Colonic mucosa (tissue), 4 donors: ENCODE results near the gene PCGF3. TPM values are rescaled to one million over a fixed set of nuclear protein-coding genes. Genes with fewer than 3 reads are reported as not detected.

ENCODE experiments used
- DNase-seq: peaks from one replicate; pipeline ENCODE4 v3.0.0-alpha.2; 2020
- H3K27ac ChIP-seq: fragments of 200-600 bp; one replicate; pipeline ENCODE4 v1.8.0; 2021
- H3K27me3 ChIP-seq: fragments of 200-600 bp; one replicate; pipeline ENCODE4 v1.8.0; 2021
- H3K36me3 ChIP-seq: fragments of 200-600 bp; one replicate; pipeline ENCODE4 v1.8.0; 2021
- H3K4me1 ChIP-seq: fragments of 200-600 bp; one replicate; pipeline ENCODE4 v1.8.0; 2021; ENCODE audit warnings: mild to moderate bottlenecking
- H3K4me3 ChIP-seq: fragments of 200-600 bp; one replicate; pipeline ENCODE4 v1.8.0; 2021
- H3K9ac ChIP-seq, 2 donors: one replicate each; pipeline ENCODE4 v1.7.0; 2013; ENCODE audit warnings: control low read depth in 2 of 2, low read depth in 2 of 2, low read length in 2 of 2
- H3K9me3 ChIP-seq: fragments of 200-600 bp; one replicate; pipeline ENCODE4 v1.8.0; 2021
- CTCF ChIP-seq: fragments of 200-600 bp; IDR thresholded peaks from one replicate; pipeline ENCODE4 v1.8.0; 2022; ENCODE audit warnings: antibody characterized with exemption, mild to moderate bottlenecking
- intact Hi-C: fragments of 100-400 bp; cut with DNase I; formaldehyde crosslinking; loops from one replicate; pipeline ENCODE4 v1.14.1; 2022
- total RNA-seq, 2 donors: library from RNA; stranded (reverse); fragmentation: NEBNext Ultra II Directional in 1 of 2; extraction: Animal tissue kit (Norgen Biotek cat#: 25700) in 1 of 2; gene quantifications; one replicate each; pipeline ENCODE4 v1.2.1, GENCODE V29; 2021
- donor health status: healthy.
- donor health status: DM: no; HTN: no; CAD: no.
- donor health status: DM: no; HTN: no; CAD: no.

Gene PCGF3
- total RNA-seq, 2 donors from 2014 or later = 50.8 to 53.2 TPM

DNA sequence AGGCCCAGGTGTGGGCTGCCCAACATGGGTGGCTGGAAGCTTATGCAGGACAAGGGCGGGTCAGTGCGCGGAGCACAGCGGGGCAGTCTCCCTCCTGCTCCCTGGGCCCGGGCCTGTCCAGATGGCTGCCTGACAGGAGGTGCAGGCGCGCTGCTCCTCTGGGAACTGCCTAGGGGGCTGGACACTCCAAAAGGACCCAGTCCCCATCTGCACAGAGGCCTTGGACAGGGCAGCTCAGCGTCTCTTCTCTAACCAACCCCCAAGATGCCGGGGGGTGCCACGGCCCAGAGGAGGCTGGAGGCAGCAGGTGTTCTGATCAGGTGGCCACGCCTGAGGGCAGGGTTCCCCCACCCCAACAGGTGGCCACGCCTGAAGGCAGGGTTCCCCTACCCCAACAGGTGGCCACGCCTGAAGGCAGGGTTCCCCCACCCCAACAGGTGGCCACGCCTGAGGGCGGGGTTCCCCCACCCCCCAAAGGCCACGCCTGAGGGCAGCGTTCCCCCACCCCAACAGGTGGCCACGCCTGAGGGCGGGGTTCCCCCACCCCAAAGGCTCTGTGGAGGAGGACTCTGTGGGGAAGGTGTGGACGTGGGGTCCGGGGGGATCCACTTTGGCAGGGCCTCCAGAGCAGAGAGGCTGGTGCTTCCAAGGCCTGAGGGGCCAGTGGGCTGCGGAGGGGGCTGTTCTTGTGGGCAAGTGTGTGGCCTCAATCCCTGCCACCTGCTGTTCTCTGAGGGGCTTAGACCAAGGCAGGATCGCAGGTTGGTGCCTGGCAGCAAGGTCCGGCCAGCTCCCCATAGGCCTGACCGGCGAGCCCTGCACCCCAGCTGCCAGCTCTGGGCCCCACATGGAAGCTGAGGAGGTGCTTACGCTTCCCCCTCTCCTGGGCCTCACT, 84.2 kb downstream of the PCGF3 start:
- no peaks in the 10 kb centered on the region for H3K36me3 ChIP-seq
- H3K4me3 ChIP-seq = no peak overlapping the region
- H3K27me3 ChIP-seq = peaks cover 54% of the 10 kb centered on the region
- TF ChIP-seq CTCF = no peak
- peak; percentile 82 for DNase-seq
- peaks cover 27% of the 10 kb centered on the region for H3K4me1 ChIP-seq
- H3K9me3 ChIP-seq = no peaks in the 10 kb centered on the region
- intact Hi-C loops = no loop called here
- H3K9ac ChIP-seq = no peak overlapping the region
- H3K27ac ChIP-seq = no peak overlapping the region

- Histone ChIP-seq H3K36me3 (no peaks in the 10 kb centered on the region), H3K27ac (no peak overlapping the region), H3K27me3 (peaks cover 55% of the 10 kb centered on the region), H3K4me1 (peaks cover 34% of the 10 kb centered on the region), H3K9me3 (no peaks in the 10 kb centered on the region), H3K9ac (no peak overlapping the region), H3K4me3 (no peak overlapping the region)
- DNase-seq = no peak
- TF ChIP-seq CTCF = no peak
- intact Hi-C loops = no loop called here
Measured at GRCh38 chr4:790466-790820, 84.8 kb downstream of the PCGF3 start.

- DNase-seq = no peak
- no peak for TF ChIP-seq CTCF
- no peak overlapping the region for H3K9ac ChIP-seq
- H3K27ac ChIP-seq = no peak overlapping the region
- H3K4me1 ChIP-seq = peaks cover 28% of the 10 kb centered on the region
- H3K27me3 ChIP-seq = peaks cover 51% of the 10 kb centered on the region
- intact Hi-C loops = no loop called here
- H3K9me3 ChIP-seq = no peaks in the 10 kb centered on the region
- H3K36me3 ChIP-seq = no peaks in the 10 kb centered on the region
- peak overlapping the region; percentile 19 for H3K4me3 ChIP-seq
Measured at GRCh38 chr4:791252-791897, 85.7 kb downstream of the PCGF3 start.

GRCh38 chr4:791898-792625, 86.4 kb downstream of the PCGF3 start:
- Histone ChIP-seq H3K36me3 (no peaks in the 10 kb centered on the region), H3K9me3 (no peaks in the 10 kb centered on the region), H3K4me3 (peak overlapping the region; percentile 19), H3K27me3 (peaks cover 44% of the 10 kb centered on the region), H3K4me1 (peaks cover 25% of the 10 kb centered on the region), H3K9ac (no peak overlapping the region), H3K27ac (no peak overlapping the region)
- intact Hi-C loops = no loop called here
- peak; percentile 56 for DNase-seq
- no peak for TF ChIP-seq CTCF

GRCh38 chr4:792626-793092, 87.0 kb downstream of the PCGF3 start:
- H3K4me1 ChIP-seq = peaks cover 25% of the 10 kb centered on the region
- no peak overlapping the region for H3K4me3 ChIP-seq
- no peak overlapping the region for H3K27ac ChIP-seq
- H3K27me3 ChIP-seq = peaks cover 43% of the 10 kb centered on the region
- no peak for DNase-seq
- intact Hi-C loops = no loop called here
- H3K9me3 ChIP-seq = no peaks in the 10 kb centered on the region
- TF ChIP-seq CTCF = no peak
- peak overlapping the region in 1 of 2 donors; percentile 7 for H3K9ac ChIP-seq
- H3K36me3 ChIP-seq = no peaks in the 10 kb centered on the region
